ENCODE results near the gene TAB2. TPM values are rescaled to one million over a fixed set of nuclear protein-coding genes. Genes with fewer than 3 reads are reported as not detected.
A peak's percentile ranks its signal among the peaks of the same experiment; 100 is the strongest.
"Not testable (repeated sequence)": the region's sequence is repeated elsewhere in the genome, so short reads cannot be mapped to it uniquely, and the experiment has no call there.

Gene TAB2
- total and polyA plus RNA-seq, 4 donors = 22.2 to 68.6 (median 58.9) TPM

GRCh38 chr6:149439626-149440025, 122.1 kb downstream of the TAB2 start:
- H3K9me3 ChIP-seq (ENCODE audit: control insufficient read depth, low read length) = no peaks in the 10 kb centered on the region
- intact Hi-C loops (cut with DNase I) = no loop called here
- ATAC-seq (ENCODE audit: low FRiP score) = no peak
- no peak overlapping the region for H3K27ac ChIP-seq (ENCODE audit: low read depth in 1 of 2, low read length in 2 of 2)
- no peak overlapping the region for H3K4me3 ChIP-seq (ENCODE audit: low read length in 2 of 2)
- no peaks in the 10 kb centered on the region for H3K27me3 ChIP-seq (ENCODE audit: control insufficient read depth in 1 of 2, insufficient read depth in 2 of 2, low read length in 1 of 2)
- H3K4me1 ChIP-seq (ENCODE audit: control insufficient read depth in 1 of 2, insufficient read depth in 2 of 2, low read length in 2 of 2) = no peaks in the 10 kb centered on the region
- 85 to 100% methylated on average over 1 of the region's 1 CpG for WGBS, 2 donors
- DNase-seq = no peak
- no peaks in the 10 kb centered on the region for H3K36me3 ChIP-seq (ENCODE audit: control insufficient read depth in 1 of 2, insufficient read depth in 2 of 2, low read length in 1 of 2)

DNA sequence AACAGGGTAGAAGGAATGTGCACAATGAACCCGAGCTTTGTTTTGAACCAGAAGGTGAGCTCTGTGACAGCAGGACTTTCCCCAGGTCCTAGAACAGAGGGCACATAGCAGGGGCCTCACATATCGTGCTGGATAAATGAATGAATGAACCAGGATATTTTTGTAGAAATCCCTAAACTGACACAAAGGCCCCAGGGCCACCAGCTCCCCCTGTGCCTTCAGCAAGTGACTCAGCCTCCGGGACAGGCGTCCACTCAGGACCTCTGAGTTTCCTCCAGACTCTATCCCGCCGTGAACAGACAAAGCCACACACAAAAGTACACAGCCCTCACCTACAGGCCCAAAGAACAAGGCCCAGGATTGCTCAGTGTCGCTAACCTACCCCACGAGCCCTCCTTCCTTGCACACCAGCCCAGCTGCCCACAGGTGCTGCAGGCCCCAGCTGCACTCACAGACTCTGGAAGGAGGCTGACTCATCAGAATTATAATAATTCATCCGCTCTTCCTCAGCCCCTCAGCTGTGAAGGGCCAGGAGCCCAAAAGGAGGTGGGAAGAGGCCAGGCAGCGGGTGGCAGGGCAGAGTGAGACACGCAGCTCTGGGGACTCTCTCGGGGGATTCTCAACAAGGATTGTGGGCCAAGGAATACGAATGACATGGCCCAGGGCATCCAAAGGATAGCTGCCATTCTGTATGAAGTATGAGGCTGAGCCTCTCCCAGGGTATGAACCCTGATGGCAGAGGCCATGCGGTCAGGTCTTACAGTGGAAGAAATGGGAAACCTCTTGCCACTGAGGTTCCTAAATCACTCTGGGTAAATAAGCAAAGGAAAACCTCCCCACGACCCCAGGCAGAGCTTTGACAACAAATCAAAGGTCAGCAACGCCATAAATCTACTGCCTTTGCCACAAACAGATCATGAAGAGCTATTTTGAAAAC, 123.5 kb downstream of the TAB2 start:
- Histone ChIP-seq H3K4me1 (ENCODE audit: control insufficient read depth in 1 of 2, insufficient read depth in 2 of 2, low read length in 2 of 2) (no peaks in the 10 kb centered on the region), H3K36me3 (ENCODE audit: control insufficient read depth in 1 of 2, insufficient read depth in 2 of 2, low read length in 1 of 2) (no peaks in the 10 kb centered on the region), H3K4me3 (ENCODE audit: low read length in 2 of 2) (no peak overlapping the region), H3K9me3 (ENCODE audit: control insufficient read depth, low read length) (no peaks in the 10 kb centered on the region), H3K27ac (ENCODE audit: low read depth in 1 of 2, low read length in 2 of 2) (no peak overlapping the region), H3K27me3 (ENCODE audit: control insufficient read depth in 1 of 2, insufficient read depth in 2 of 2, low read length in 1 of 2) (no peaks in the 10 kb centered on the region)
- intact Hi-C loops (cut with DNase I) = no loop called here
- peak; percentile 36 for ATAC-seq (ENCODE audit: low FRiP score)
- DNase-seq = no peak
- 84 to 89% methylated on average over 16 of the region's 16 CpGs for WGBS, 2 donors

DNA sequence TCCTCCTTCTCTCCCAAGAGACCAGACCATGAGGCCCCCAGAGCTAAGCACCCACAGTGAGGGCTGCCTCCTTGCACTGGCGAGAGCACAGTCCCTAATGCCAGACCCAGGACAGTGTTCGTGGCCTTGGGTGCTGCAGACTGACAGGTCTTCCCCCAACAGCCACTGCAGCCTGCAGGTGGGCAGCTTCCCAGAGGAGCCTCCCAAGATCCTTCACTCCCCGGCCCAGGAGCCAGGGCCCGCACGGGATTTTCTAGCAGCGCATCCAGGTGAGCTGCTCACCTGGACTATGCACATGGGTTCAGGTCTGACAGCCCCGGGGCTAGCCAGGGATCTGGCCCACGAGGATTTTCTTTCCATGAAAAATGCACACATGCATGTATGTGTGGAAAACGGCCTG, 124.2 kb downstream of the TAB2 start:
- no peak overlapping the region for H3K4me3 ChIP-seq (ENCODE audit: low read length in 2 of 2)
- intact Hi-C loops (cut with DNase I) = no loop called here
- H3K4me1 ChIP-seq (ENCODE audit: control insufficient read depth in 1 of 2, insufficient read depth in 2 of 2, low read length in 2 of 2) = no peaks in the 10 kb centered on the region
- H3K27me3 ChIP-seq (ENCODE audit: control insufficient read depth in 1 of 2, insufficient read depth in 2 of 2, low read length in 1 of 2) = no peaks in the 10 kb centered on the region
- no peaks in the 10 kb centered on the region for H3K9me3 ChIP-seq (ENCODE audit: control insufficient read depth, low read length)
- no peak overlapping the region for H3K27ac ChIP-seq (ENCODE audit: low read depth in 1 of 2, low read length in 2 of 2)
- DNase-seq = no peak
- no peak for ATAC-seq (ENCODE audit: low FRiP score)
- H3K36me3 ChIP-seq (ENCODE audit: control insufficient read depth in 1 of 2, insufficient read depth in 2 of 2, low read length in 1 of 2) = no peaks in the 10 kb centered on the region
- WGBS, 2 donors = 84 to 88% methylated on average over 9 of the region's 9 CpGs

DNA sequence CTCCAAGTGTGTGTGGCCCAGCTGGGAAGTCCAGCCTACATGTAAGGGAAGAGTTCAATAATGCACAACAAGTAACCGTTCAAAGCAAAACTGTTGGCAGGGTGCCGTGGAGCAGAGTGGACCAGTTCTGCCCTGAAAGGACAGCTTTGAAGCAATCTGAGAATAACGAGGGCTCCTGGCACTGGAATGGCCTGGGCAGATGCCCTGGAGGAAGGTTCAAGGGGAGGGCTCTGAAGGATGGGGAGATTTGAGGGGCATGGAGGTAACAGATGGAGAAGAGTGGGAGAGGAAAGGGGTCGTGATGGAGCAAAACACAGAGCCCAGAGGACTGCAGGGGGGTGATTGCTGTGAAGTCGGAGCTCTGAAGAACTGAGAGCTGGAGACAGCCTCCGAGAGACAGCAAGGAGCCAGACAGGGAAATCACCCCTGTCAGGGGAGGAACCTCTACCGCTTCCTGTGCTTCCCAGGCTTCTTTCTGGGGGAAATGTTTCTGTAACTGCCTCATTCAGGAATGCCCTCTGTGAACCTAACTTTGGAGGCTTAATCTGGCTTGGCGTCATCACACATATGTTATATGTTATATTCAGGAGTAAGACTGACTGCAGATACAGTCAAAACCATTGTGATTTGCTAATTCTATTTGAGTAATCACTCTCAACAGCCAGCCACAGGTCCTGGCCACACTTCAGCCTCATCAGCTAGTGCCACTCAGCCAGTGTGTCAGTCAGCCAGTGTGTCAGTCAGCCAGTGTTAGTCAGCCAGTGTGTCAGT, 126.1 kb downstream of the TAB2 start:
- Histone ChIP-seq H3K36me3 (ENCODE audit: control insufficient read depth in 1 of 2, insufficient read depth in 2 of 2, low read length in 1 of 2) (no peaks in the 10 kb centered on the region), H3K9me3 (ENCODE audit: control insufficient read depth, low read length) (no peaks in the 10 kb centered on the region), H3K4me3 (ENCODE audit: low read length in 2 of 2) (no peak overlapping the region), H3K27me3 (ENCODE audit: control insufficient read depth in 1 of 2, insufficient read depth in 2 of 2, low read length in 1 of 2) (no peaks in the 10 kb centered on the region), H3K27ac (ENCODE audit: low read depth in 1 of 2, low read length in 2 of 2) (no peak overlapping the region), H3K4me1 (ENCODE audit: control insufficient read depth in 1 of 2, insufficient read depth in 2 of 2, low read length in 2 of 2) (no peaks in the 10 kb centered on the region)
- DNase-seq (peak in 1 of 2 donors; percentile 52), ATAC-seq (ENCODE audit: low FRiP score) (no peak)
- intact Hi-C loops (cut with DNase I) = no loop called here
- 74 to 87% methylated on average over 8 of the region's 8 CpGs for WGBS, 2 donors

DNA sequence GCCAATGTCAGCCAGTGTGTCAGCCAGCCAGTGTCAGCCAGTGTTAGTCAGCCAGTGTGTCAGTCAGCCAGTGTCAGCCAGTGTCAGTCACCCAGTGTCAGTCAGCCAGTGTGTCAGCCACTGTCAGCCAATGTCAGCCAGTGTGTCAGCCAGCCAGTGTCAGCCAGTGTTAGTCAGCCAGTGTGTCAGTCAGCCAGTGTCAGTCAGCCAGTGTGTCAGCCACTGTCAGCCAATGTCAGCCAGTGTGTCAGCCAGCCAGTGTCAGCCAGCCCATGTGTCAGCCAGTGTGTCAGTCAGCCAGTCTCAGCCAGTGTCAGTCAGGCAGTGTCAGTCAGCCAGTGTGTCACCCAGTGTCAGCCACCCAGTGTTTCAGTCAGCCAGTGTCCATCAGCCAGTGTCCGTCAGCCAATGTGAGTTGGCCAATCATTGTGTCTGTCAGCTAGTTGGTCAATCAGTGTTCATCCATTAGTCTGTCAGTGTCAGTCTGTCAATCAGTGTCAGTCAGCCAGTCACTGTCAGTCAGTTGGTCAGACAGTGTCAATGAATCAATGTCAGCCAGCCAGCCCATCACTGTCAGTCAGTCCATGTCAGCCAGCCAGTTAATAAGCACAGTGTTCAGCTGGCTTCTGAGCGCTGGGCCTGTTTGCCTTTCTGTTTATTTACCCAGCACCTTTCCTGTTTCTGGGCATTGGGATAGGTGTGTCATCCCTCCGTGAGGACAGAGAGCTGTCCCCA, 127.0 kb downstream of the TAB2 start:
- DNase-seq = peak in 1 of 2 donors; percentile 45
- H3K36me3 ChIP-seq (ENCODE audit: control insufficient read depth in 1 of 2, insufficient read depth in 2 of 2, low read length in 1 of 2); H3K9me3 ChIP-seq (ENCODE audit: control insufficient read depth, low read length); intact Hi-C loops (cut with DNase I); H3K4me3 ChIP-seq (ENCODE audit: low read length in 2 of 2); ATAC-seq (ENCODE audit: low FRiP score); H3K27me3 ChIP-seq (ENCODE audit: control insufficient read depth in 1 of 2, insufficient read depth in 2 of 2, low read length in 1 of 2); H3K4me1 ChIP-seq (ENCODE audit: control insufficient read depth in 1 of 2, insufficient read depth in 2 of 2, low read length in 2 of 2); H3K27ac ChIP-seq (ENCODE audit: low read depth in 1 of 2, low read length in 2 of 2): not testable (repeated sequence)
- 65 to 100% methylated on average over 3 of the region's 3 CpGs for WGBS, 2 donors

- Histone ChIP-seq H3K4me3 (ENCODE audit: low read length in 2 of 2) (no peak overlapping the region), H3K27ac (ENCODE audit: low read depth in 1 of 2, low read length in 2 of 2) (no peak overlapping the region), H3K4me1 (ENCODE audit: control insufficient read depth in 1 of 2, insufficient read depth in 2 of 2, low read length in 2 of 2) (no peaks in the 10 kb centered on the region), H3K27me3 (ENCODE audit: control insufficient read depth in 1 of 2, insufficient read depth in 2 of 2, low read length in 1 of 2) (no peaks in the 10 kb centered on the region), H3K9me3 (ENCODE audit: control insufficient read depth, low read length) (no peaks in the 10 kb centered on the region), H3K36me3 (ENCODE audit: control insufficient read depth in 1 of 2, insufficient read depth in 2 of 2, low read length in 1 of 2) (no peaks in the 10 kb centered on the region)
- ATAC-seq (ENCODE audit: low FRiP score) (no peak), DNase-seq (peak in 1 of 2 donors; percentile 36)
- 96% methylated on average over 6 of the region's 6 CpGs for WGBS, 2 donors
- intact Hi-C loops (cut with DNase I) = no loop called here
Observed at GRCh38 chr6:149445095-149445466, 127.6 kb downstream of the TAB2 start.

GRCh38 chr6:149445573-149445972, 128.1 kb downstream of the TAB2 start:
- Histone ChIP-seq H3K4me3 (ENCODE audit: low read length in 2 of 2) (no peak overlapping the region), H3K9me3 (ENCODE audit: control insufficient read depth, low read length) (no peaks in the 10 kb centered on the region), H3K27me3 (ENCODE audit: control insufficient read depth in 1 of 2, insufficient read depth in 2 of 2, low read length in 1 of 2) (no peaks in the 10 kb centered on the region), H3K4me1 (ENCODE audit: control insufficient read depth in 1 of 2, insufficient read depth in 2 of 2, low read length in 2 of 2) (no peaks in the 10 kb centered on the region), H3K27ac (ENCODE audit: low read depth in 1 of 2, low read length in 2 of 2) (no peak overlapping the region), H3K36me3 (ENCODE audit: control insufficient read depth in 1 of 2, insufficient read depth in 2 of 2, low read length in 1 of 2) (no peaks in the 10 kb centered on the region)
- WGBS, 2 donors = 96 to 98% methylated on average over 7 of the region's 7 CpGs
- DNase-seq = peak in 1 of 2 donors; percentile 32
- intact Hi-C loops (cut with DNase I) = no loop called here
- no peak for ATAC-seq (ENCODE audit: low FRiP score)

- no peaks in the 10 kb centered on the region for H3K27me3 ChIP-seq (ENCODE audit: control insufficient read depth in 1 of 2, insufficient read depth in 2 of 2, low read length in 1 of 2)
Observed at GRCh38 chr6:149446791-149447376, 129.4 kb downstream of the TAB2 start.

More at GRCh38 chr6:149446791-149447376, 129.4 kb downstream of the TAB2 start:
- Histone ChIP-seq H3K36me3 (ENCODE audit: control insufficient read depth in 1 of 2, insufficient read depth in 2 of 2, low read length in 1 of 2) (no peaks in the 10 kb centered on the region), H3K4me3 (ENCODE audit: low read length in 2 of 2) (no peak overlapping the region), H3K27ac (ENCODE audit: low read depth in 1 of 2, low read length in 2 of 2) (no peak overlapping the region), H3K9me3 (ENCODE audit: control insufficient read depth, low read length) (no peaks in the 10 kb centered on the region), H3K4me1 (ENCODE audit: control insufficient read depth in 1 of 2, insufficient read depth in 2 of 2, low read length in 2 of 2) (no peaks in the 10 kb centered on the region)
- intact Hi-C loops (cut with DNase I) = no loop called here
- WGBS, 2 donors = 95 to 97% methylated on average over 5 of the region's 5 CpGs
- DNase-seq (peak in 1 of 2 donors; percentile 37), ATAC-seq (ENCODE audit: low FRiP score) (no peak)
